Chondrocyte (in vitro differentiated cells): ENCODE results near the gene GTF2E1. TPM values are rescaled to one million over a fixed set of nuclear protein-coding genes. Genes with fewer than 3 reads are reported as not detected.
A peak's percentile ranks its signal among the peaks of the same experiment; 100 is the strongest.

Source experiments
- DNase-seq: peaks from one replicate; pipeline ENCODE4 v3.0.0; 2021; ENCODE audit warnings: mixed read lengths, low spot score
- H3K27ac Mint-ChIP-seq: one replicate; pipeline ENCODE4 v1.8.0; 2021; ENCODE audit warnings: mild to moderate bottlenecking, moderate library complexity, mixed read lengths; ENCODE audit not compliant: unreplicated experiment
- H3K27me3 Mint-ChIP-seq: 2 replicates; pipeline ENCODE4 v1.8.0; 2021; ENCODE audit warnings: low read depth, mixed read lengths
- H3K36me3 Mint-ChIP-seq: 2 replicates; pipeline ENCODE4 v1.8.0; 2021; ENCODE audit warnings: low read depth, mixed read lengths
- H3K4me1 Mint-ChIP-seq: 2 replicates; pipeline ENCODE4 v1.8.0; 2021; ENCODE audit warnings: low read depth, mild to moderate bottlenecking, mixed read lengths
- H3K4me3 Mint-ChIP-seq: one replicate; pipeline ENCODE4 v1.8.0; 2021; ENCODE audit warnings: mild to moderate bottlenecking, moderate library complexity, mixed read lengths; ENCODE audit not compliant: unreplicated experiment
- H3K9me3 Mint-ChIP-seq: 2 replicates; pipeline ENCODE4 v1.8.0; 2021; ENCODE audit warnings: low read depth, mixed read lengths
- total RNA-seq: library from RNA; stranded (reverse); gene quantifications from 3 replicates; pipeline ENCODE4 v1.2.1, GENCODE V29; 2021
- TF ChIP-seq, protein P1 (sequence below): fragments of 200-600 bp; sonication (generic); IDR thresholded peaks from 2 replicates; pipeline ENCODE4 v1.5.0; 2021; ENCODE audit warnings: antibody characterized with exemption, mild to moderate bottlenecking, moderate library complexity

The GTF2E1 gene
- total RNA-seq, 1 donor from 2014 or later, result 18.0 TPM

DNA sequence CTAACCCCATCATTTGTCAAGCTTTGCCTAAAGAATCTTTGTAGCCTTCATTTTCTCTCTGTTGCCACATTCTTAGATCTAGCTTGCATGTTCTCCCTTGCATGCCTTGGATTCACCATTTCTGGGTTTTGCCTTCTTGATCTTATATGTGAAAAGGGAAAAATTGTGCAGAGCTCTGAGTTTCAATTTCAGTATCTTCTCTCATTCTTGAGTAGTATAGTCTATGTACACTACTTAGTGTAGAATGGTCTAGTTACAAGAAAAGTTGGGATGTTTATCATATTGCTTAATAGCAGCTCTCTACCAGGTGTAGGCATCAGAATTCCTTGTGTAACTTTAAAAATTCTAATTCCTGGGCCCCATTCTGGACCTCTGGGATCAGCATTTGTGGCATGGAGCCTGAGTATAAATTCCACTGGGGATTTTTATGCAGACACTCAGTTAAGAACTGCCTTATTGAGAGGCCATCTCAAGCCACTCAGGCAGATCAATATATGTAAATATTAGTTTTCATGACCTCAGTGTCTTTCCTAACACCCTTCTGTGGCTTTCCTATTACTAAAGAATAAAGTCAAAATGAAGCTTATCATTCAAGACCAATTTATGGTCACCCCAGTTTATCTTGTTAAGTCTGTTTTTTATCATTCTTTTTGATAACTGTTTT lies 23.4 kb downstream of the GTF2E1 start:
- TF ChIP-seq, protein P1, sequence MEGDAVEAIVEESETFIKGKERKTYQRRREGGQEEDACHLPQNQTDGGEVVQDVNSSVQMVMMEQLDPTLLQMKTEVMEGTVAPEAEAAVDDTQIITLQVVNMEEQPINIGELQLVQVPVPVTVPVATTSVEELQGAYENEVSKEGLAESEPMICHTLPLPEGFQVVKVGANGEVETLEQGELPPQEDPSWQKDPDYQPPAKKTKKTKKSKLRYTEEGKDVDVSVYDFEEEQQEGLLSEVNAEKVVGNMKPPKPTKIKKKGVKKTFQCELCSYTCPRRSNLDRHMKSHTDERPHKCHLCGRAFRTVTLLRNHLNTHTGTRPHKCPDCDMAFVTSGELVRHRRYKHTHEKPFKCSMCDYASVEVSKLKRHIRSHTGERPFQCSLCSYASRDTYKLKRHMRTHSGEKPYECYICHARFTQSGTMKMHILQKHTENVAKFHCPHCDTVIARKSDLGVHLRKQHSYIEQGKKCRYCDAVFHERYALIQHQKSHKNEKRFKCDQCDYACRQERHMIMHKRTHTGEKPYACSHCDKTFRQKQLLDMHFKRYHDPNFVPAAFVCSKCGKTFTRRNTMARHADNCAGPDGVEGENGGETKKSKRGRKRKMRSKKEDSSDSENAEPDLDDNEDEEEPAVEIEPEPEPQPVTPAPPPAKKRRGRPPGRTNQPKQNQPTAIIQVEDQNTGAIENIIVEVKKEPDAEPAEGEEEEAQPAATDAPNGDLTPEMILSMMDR, result no peak
- Mint-ChIP-seq H3K27me3 (no peaks in the 10 kb centered on the region), H3K27ac (no peak overlapping the region), H3K9me3 (no peaks in the 10 kb centered on the region), H3K4me1 (peaks cover 64% of the 10 kb centered on the region), H3K4me3 (no peak overlapping the region), H3K36me3 (no peaks in the 10 kb centered on the region)
- DNase-seq, result no peak

DNA sequence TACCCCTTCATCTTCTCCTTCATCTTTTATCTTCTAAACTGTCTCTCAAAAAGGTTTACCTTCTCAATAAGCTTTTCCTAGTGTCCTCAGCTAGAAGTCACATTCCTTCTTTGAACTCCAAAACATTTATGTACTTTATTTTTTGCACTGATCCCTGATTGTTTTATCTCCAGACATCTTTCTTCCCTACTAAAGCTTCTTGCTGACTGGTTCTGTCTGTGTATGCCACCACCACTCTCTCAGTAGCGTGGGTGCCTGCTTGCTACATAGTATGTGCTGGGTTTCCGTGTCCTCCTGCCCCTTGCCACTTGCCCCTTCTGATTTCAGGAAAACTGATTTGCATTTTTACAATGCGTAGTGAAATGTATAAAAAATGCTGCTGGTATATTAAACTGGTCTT lies 24.0 kb downstream of the GTF2E1 start:
- TF ChIP-seq, protein P1, result no peak
- H3K36me3 Mint-ChIP-seq, result no peaks in the 10 kb centered on the region
- H3K4me1 Mint-ChIP-seq, result peaks cover 64% of the 10 kb centered on the region
- no peak overlapping the region for H3K4me3 Mint-ChIP-seq
- H3K9me3 Mint-ChIP-seq, result no peaks in the 10 kb centered on the region
- H3K27ac Mint-ChIP-seq, result no peak overlapping the region
- no peaks in the 10 kb centered on the region for H3K27me3 Mint-ChIP-seq
- DNase-seq, result no peak

DNA sequence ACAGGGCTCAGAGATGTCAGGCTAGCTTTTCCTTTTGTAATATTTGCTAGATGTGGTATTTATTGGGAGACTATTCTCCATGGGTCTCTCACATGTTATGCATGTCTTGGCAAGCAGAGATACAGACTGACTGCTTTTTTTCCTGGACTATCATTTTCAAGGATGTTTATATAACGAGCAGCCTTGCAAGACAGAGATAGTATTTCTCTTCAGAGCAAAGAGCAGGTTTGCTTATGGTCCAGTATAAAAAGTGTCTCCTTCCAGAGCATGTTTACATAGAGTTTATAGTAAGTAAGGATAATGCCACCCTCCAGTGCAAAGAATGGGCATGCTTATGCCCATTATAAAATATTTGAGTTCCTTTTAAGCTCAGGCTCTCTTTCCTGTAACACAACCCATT lies 24.6 kb downstream of the GTF2E1 start:
- Mint-ChIP-seq H3K27me3 (no peaks in the 10 kb centered on the region), H3K4me3 (no peak overlapping the region), H3K9me3 (no peaks in the 10 kb centered on the region), H3K27ac (peak overlapping the region; percentile 56), H3K36me3 (no peaks in the 10 kb centered on the region), H3K4me1 (peaks cover 60% of the 10 kb centered on the region)
- TF ChIP-seq, protein P1, result no peak
- no peak for DNase-seq

DNA sequence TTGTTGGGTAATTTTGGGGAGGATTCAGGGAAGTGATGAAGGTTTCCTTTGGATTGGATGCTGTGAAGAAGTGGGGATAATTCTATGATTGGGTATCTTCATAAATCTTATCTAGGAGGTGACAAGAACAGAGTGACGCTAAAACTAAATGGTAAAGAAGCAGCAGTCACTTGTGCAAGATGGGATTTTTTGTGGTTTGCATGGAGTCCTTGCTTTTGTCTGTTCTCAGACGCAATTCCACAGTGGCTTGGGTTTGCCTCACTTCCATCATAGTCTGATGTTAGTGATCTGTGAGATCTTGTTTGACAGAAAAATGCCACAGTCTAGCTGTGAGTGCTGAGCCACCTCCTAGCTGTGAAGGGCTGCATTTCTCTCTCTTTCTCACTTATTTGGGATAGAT lies 26.9 kb downstream of the GTF2E1 start:
- no peaks in the 10 kb centered on the region for H3K27me3 Mint-ChIP-seq
- H3K27ac Mint-ChIP-seq, result no peak overlapping the region
- no peaks in the 10 kb centered on the region for H3K9me3 Mint-ChIP-seq
- H3K4me3 Mint-ChIP-seq, result no peak overlapping the region
- peaks cover 37% of the 10 kb centered on the region for H3K4me1 Mint-ChIP-seq
- DNase-seq, result no peak
- TF ChIP-seq, protein P1, result no peak
- peaks cover 3% of the 10 kb centered on the region for H3K36me3 Mint-ChIP-seq

DNA sequence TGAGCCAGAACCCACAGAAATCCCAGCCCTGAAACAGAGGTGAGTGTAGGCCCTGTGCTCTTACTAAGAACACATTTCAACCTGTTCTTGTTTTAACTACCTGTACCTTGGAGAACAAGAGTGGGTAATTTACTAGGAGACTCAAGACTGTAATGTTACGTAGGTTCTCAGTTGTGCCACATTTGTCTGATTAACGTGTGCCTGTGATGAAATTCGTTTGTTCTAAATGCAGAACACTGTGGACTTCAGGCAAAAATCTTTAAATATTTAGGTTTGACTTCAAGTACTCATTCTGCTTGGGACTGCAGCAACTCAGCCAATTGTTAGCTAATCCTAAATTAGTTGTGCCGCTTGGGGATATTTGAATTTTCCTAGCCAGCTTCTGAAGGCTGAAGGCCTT lies 28.3 kb downstream of the GTF2E1 start:
- Mint-ChIP-seq H3K4me3 (no peak overlapping the region), H3K4me1 (peaks cover 32% of the 10 kb centered on the region), H3K27ac (peak overlapping the region; percentile 4), H3K36me3 (peaks cover 3% of the 10 kb centered on the region), H3K27me3 (no peaks in the 10 kb centered on the region), H3K9me3 (no peaks in the 10 kb centered on the region)
- TF ChIP-seq, protein P1, result no peak
- no peak for DNase-seq
